LNCAP (cell line): ENCODE results near the gene RAB7A.

Source experiments
- TF ChIP-seq, protein P1 (sequence below): fragments of 450-650 bp; IDR thresholded peaks from 2 replicates; pipeline ENCODE4 v1.5.1; 2017; ENCODE audit warnings: mild to moderate bottlenecking

RAB7A gene

DNA sequence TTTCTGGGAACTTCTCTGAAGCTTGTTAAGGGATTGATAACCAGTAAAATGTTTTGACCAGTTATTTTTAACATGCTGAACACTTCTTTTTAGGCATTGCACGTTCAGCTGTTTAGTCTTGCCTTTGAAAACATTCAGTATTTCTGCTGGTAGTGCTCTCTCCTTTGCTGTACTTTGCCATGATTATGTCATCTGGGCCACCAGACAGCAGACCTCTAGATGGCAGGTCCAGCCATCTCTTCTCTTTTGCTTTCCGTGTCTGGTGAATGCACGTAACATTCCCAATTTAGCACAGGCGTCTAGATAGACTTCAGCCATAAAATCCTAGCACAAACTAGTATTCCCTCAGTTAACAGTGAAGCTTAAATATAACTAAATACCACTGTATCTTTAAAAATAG is 57.8 kb downstream of the RAB7A start:
- TF ChIP-seq, protein P1, sequence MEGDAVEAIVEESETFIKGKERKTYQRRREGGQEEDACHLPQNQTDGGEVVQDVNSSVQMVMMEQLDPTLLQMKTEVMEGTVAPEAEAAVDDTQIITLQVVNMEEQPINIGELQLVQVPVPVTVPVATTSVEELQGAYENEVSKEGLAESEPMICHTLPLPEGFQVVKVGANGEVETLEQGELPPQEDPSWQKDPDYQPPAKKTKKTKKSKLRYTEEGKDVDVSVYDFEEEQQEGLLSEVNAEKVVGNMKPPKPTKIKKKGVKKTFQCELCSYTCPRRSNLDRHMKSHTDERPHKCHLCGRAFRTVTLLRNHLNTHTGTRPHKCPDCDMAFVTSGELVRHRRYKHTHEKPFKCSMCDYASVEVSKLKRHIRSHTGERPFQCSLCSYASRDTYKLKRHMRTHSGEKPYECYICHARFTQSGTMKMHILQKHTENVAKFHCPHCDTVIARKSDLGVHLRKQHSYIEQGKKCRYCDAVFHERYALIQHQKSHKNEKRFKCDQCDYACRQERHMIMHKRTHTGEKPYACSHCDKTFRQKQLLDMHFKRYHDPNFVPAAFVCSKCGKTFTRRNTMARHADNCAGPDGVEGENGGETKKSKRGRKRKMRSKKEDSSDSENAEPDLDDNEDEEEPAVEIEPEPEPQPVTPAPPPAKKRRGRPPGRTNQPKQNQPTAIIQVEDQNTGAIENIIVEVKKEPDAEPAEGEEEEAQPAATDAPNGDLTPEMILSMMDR = no peak

DNA sequence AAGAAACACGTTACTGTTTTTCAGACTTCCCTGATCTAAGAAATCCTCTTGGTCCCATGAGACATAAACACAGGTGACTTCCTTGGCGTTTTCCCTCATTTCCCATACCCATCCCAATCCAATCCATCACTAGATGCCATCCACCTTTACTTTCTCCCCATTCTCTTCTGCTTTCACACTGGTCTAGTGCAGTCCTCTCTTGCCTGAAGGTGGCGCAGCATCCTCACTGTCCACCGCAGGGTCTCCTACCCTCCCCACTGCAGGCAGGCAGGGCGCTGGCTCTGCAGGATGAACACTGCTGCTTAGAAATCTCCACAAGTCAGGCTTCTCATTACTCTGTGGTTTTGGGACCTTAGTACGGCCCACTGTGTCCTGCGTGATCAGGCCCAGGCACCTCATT is 58.2 kb downstream of the RAB7A start:
- TF ChIP-seq, protein P1 = no peak; the same call in 1 of the 2 replicates

DNA sequence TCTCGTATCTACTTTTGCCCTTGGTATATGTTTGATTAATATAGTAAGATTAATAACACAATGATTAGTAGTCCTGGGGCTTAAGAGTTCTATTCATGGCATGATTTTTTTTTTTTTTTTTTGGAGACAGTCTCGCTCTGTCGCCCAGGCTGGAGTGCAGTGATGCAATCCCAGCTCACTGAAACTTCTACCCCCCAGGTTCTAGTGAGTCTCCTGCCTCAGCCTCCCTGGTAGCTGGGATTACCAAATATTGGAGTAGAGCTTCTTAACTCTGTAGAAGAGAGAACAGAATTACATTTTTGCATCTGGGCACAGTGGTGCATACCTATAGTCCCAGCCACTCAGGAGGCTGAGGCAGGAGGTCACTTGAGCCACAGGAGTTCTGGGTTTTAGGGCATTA is 58.9 kb downstream of the RAB7A start:
- TF ChIP-seq, protein P1 = no peak

DNA sequence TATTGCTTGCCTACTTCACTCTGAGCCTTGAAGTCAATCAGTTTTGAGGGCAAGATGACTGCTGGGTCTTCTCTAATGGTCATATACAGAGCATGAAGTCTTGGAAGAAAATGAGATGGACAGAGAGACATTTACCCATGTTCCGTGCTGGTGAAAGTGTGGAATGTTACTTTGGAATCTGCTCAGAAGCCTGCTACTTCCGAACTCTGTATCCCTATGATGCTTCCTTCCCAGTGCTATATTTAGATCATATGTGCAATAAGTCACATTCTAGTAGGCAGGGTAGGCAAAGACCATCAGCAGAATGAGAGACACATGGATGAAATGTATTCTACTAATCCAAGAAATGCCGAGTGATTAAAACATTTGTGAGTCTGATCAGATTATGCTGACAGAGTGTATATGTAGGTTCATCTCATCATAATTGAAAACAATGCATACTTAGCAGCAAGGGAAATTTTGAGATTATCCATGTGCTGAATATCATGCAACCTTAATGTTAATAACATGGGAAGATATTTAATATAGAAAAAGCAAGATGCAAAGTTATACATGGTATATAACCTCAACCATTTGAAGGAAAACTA is 60.5 kb downstream of the RAB7A start:
- TF ChIP-seq, protein P1 = no peak

DNA sequence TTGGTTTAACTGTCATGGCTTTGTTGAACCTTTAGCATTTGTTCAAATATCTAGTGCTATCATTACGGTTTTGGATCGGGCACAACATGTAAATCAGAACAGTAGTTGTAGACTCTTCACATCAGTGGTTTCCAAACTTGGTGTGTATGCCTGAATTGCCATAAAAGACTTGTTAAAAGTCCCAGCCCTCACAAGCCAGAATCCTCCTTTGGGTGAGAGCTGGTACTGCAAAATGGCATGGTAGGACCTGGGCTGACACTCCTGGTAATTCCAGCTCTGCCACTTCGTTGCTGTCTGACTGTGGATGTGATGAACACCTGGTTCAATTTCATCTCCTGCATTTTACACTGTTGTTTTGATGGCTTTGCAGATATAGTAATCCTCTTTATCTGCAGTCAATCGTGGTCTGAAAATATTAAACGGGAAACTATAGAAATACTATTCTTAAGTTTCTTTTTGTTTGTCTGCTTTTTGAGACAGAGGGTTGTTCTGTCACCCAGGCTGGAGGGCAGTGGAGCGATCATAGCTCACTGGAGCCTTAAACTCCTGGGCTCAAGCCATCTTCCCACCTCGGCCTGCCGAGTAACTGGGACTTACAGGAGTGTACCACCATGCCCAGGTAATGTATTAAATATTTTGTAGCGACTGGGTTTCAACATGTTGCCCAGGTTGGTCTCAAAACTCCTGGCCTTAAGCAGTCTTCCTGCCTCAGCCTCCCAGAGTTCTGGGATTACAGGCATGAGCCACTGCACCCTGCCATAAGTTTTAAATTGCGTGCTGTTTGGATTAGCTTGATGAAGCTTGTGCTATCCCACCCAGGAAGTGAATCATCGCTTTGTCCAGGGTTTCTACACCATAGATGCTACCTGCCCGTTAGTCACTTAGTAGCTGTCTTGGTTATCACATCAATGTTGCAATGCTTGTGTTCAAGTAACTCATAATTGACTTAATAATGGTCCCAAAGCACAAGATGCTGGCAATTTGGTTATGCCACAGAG is 61.6 kb downstream of the RAB7A start:
- TF ChIP-seq, protein P1 = peak; percentile 42; the same call in 1 of the 2 replicates

DNA sequence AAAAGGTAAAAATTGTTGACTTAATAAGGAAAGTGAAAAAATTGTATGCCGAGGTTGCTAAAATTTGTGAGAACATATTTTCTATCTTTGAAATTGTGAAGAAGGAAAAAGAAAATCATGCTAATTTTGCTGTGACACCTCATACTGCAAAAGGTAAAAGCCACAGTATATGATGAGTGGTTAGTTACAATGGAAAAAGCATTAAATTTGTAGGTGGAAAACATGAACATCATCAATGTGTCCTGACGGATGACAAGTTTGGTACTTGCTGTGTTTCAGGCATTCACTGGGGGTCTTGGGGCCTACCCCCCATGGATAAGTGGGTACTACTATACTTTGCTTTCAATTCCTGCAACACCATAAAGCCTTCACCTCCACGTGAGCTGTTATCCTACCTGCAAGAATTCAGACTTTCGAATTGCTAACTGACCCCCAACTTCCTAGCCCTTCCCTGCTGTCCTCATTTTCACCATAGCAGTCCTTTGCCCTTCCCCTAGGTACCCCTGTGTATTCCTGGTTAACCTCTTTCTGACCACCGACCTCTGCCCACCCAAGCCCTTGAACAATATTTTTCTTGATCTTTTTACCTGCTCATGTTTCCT is 62.4 kb downstream of the RAB7A start:
- TF ChIP-seq, protein P1 = no peak

DNA sequence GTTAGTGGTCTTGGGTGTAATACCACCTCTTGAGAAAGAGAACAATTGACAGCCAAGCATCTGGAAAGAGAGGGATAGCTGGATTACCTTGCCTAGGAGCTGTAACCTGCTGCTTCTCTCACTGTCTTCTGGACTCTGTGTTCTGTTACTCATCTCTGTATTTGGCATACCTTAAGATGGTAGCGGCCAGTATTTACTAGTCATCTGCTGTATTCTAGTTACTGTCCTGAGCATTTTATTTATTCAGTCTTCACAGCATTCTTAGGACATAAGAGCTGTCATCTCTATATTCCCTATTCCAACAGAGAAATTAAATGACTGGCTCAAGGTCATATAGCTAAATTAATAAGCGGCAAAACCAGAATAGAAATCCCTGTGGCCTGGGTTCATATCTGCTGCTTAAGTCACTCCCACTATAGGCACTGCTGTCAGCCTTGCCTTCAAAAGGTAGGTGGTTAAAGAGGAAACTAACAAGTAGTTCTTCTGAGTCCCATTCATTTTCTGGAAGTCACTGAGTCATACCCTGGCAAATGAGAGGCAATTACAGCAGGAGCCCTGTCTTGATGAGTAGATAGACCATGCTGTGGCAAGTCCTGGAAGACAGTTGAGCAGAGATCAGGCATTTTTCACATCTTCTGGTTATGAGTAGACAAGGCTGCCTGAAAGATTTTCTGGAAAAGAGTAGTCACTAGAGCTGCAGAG is 68.2 kb downstream of the RAB7A start:
- TF ChIP-seq, protein P1 = no peak
